Hepatocyte (in vitro differentiated cells): Measurements from ENCODE around the gene LYPLA2.
"Not testable (repeated sequence)": the region's sequence is repeated elsewhere in the genome, so short reads cannot be mapped to it uniquely, and the experiment has no call there.

Source experiments
- CTCF ChIP-seq: fragments of 200-600 bp; sonication (generic); IDR thresholded peaks from 2 replicates; pipeline ENCODE4 v1.5.1; 2016; ENCODE audit warnings: antibody characterized with exemption, mild to moderate bottlenecking; ENCODE audit not compliant: poor library complexity
- EZH2 ChIP-seq: fragments of 200-600 bp; sonication (generic); IDR thresholded peaks from 2 replicates; pipeline ENCODE4 v1.6.1; 2016; ENCODE audit warnings: antibody characterized with exemption, mild to moderate bottlenecking, borderline replicate concordance
- EZH2phosphoT487 ChIP-seq: fragments of 200-600 bp; sonication (generic); IDR thresholded peaks from one replicate; pipeline ENCODE4 v1.6.1; 2018; ENCODE audit warnings: antibody characterized with exemption, mild to moderate bottlenecking, low read depth, moderate library complexity; ENCODE audit not compliant: unreplicated experiment, severe bottlenecking

DNA sequence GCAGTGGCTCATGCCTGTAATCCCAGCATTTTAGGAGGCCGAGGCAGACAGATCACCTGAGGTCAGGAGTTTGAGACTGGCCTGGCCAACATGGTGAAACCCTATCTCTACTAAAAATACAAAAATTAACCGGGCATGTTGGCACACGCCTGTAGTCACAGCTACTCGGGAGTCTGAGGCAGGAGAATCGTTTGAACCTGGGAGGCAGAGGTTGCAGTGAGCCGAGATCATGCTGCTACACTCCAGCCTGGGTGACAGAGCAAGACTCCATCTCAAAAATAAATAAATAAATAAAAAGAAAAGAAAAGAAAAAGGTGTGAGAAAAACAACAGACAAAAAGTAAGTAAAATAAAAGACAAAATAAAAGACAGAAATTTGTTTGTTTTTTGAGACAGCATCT is 43.2 kb downstream of the LYPLA2 start:
- not testable (repeated sequence) for TF ChIP-seq CTCF, EZH2, EZH2phosphoT487
